Measurements from ENCODE around the gene QPRT. TPM values are rescaled to one million over a fixed set of nuclear protein-coding genes. Genes with fewer than 3 reads are reported as not detected.

QPRT gene
- total and polyA plus RNA-seq, 2 donors (not counting 3 experiments of a cell fraction or from before 2014, with no cell fraction given) = 0.40 to 0.44 TPM

DNA sequence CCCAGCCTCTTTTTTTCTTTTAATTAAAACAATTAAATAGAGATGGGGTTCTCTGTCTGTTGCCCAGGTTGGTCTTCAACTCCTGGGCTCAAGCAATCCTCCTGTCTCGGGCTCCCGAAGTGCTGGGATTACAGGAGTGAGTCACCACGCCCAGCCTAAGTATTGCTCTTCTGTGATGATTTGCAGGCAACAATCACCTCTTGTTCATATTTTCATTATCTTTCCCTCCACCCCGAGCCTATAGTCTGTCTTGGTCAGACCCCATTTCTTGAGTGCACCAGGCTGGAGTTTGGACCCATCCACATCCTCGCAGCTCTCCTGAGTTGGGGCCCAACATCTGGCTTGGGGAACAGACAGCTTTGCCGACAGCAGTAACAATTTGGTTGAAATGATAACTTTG is 20.3 kb upstream of the QPRT start:
- H3K4me3 ChIP-seq (replicated peaks in 1 of 3; ENCODE audit: insufficient read depth in 1 of 3, low read depth in 1 of 3, low read length in 3 of 3) = no peak overlapping the region
- ChIA-PET CTCF (no interaction called here), POLR2A (no interaction called here)
- H3K4me2 ChIP-seq (ENCODE audit: insufficient read depth, low read length) = no peak overlapping the region
- no peaks in the 10 kb centered on the region for H3K4me1 ChIP-seq (ENCODE audit: control insufficient read depth, extremely low read depth, insufficient read depth, low read length)
- H3K9ac ChIP-seq (replicated peaks; ENCODE audit: extremely low read depth, insufficient read depth, low read length) = no peak overlapping the region
- dilution Hi-C loops (cut with MboI; ENCODE audit: extremely low pct_ligation_motif_present, low sequenced_read_pairs) (no loop called here), intact Hi-C loops (cut with micrococcal nuclease) (no loop called here)
- no TSS peak for BruUV-seq (replicated peaks)
- H3K36me3 ChIP-seq (ENCODE audit: control insufficient read depth in 2 of 2, extremely low read depth in 1 of 2, insufficient read depth in 2 of 2, low read length in 2 of 2) = no peaks in the 10 kb centered on the region
- H3K79me2 ChIP-seq (ENCODE audit: control insufficient read depth, insufficient read depth, low read length) = no peaks in the 10 kb centered on the region
- no peak overlapping the region for H3K27ac ChIP-seq (ENCODE audit: insufficient read depth, low read depth, low read length)
- TF ChIP-seq POLR2A (IDR thresholded peaks at IDR 0.05; ENCODE audit: low read depth, low read length) (no peak), CTCF (IDR thresholded peaks at IDR 0.05; ENCODE audit: extremely low read depth in 1 of 2, insufficient read depth in 1 of 2, low read depth in 1 of 2, low read length in 2 of 2) (no peak), MYC (IDR thresholded peaks at IDR 0.05; ENCODE audit: low read depth, low read length) (no peak), GATA2 (IDR thresholded peaks at IDR 0.05; ENCODE audit: insufficient read depth, insufficient read length, low read depth, low read length) (no peak), EZH2 (IDR thresholded peaks at IDR 0.05; ENCODE audit: borderline replicate concordance, low read depth, low read length, severe bottlenecking) (no peak), FOS (IDR thresholded peaks at IDR 0.05; ENCODE audit: borderline replicate concordance, insufficient read depth, low read length) (no peak), JUN (IDR thresholded peaks at IDR 0.05; ENCODE audit: borderline replicate concordance, insufficient read depth, insufficient read length, low read depth) (no peak), POLR2AphosphoS5 (IDR thresholded peaks at IDR 0.05; ENCODE audit: insufficient read depth, low read depth, low read length) (no peak)
- TF ChIP-seq, protein P1, sequence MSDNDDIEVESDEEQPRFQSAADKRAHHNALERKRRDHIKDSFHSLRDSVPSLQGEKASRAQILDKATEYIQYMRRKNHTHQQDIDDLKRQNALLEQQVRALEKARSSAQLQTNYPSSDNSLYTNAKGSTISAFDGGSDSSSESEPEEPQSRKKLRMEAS (IDR thresholded peaks at IDR 0.05; ENCODE audit: insufficient read depth, insufficient read length) = no peak
- H3K27me3 ChIP-seq (ENCODE audit: control insufficient read depth in 2 of 2, insufficient read depth in 2 of 2, low read length in 2 of 2) = no peaks in the 10 kb centered on the region
- no peak overlapping the region for H2AFZ ChIP-seq (ENCODE audit: low read depth, low read length)
- no peaks in the 10 kb centered on the region for H3K9me1 ChIP-seq (replicated peaks; ENCODE audit: control insufficient read depth, extremely low read depth, insufficient read depth, low read length)
- no peak for FAIRE-seq
- H3K9me3 ChIP-seq (replicated peaks; ENCODE audit: control insufficient read depth, insufficient read depth, low read length) = no peaks in the 10 kb centered on the region
- DNase-seq (ENCODE audit: low read depth, low spot score) = no peak
- H4K20me1 ChIP-seq (replicated peaks; ENCODE audit: control insufficient read depth, extremely low read depth, insufficient read depth, low read length) = no peaks in the 10 kb centered on the region

Measured in endothelial cell of umbilical vein (primary cell).